ENCODE data around the gene UAP1L1. TPM values are rescaled to one million over a fixed set of nuclear protein-coding genes. Genes with fewer than 3 reads are reported as not detected.
A peak's percentile ranks its signal among the peaks of the same experiment; 100 is the strongest.

The UAP1L1 gene
- total RNA-seq, 1 experiment from 2014 or later = 6.6 TPM

DNA sequence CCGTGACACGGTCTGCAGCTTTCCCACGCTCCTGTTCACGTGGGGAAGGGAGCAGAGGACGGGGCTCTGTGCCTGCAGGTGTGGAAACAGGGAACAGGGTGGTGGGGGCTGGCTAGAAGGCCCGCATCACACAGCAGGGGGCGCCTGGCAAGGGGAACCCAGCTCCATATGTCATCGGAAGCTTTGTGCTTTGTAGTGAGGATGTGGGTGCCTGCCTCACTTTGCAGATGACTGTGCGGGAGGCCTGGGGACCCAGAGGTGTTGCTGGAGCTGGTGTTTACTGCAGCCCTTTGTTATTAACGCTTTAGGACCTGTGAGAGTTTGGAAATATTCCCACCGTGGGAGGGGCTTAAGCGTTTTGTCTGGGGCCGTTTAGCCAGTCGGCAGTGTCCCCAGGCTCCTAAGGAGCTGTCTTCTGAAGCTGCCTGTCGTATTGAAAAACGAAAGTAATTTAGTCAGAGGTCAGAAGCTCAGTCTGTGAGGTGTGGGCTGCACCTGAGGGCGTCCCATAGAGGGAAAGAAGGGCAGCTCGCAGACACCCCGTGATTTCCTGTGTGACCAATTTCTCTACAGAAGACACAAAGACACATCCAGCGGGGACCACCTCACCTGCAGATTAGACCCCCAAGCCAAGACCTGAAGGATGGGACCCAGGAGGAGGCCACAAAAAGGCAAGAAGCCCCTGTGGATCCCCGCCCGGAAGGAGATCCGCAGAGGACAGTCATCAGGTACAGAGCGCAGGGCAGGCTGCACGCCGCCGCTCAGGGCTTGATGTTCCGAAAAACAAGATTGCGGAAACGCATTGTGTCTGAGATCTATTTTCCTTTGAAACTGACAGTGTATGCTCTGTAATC, 18.6 kb downstream of the UAP1L1 start:
- Mint-ChIP-seq H3K27ac (peak overlapping the region in 2 of 3 experiments; percentile 40 to 47; a peak in 2 of 7 replicates), H3K36me3 (ENCODE audit: insufficient read depth in 1 of 3, low read depth in 3 of 3) (peaks cover 14 to 41% (median 27%) of the 10 kb centered on the region in 3 experiments), H3K9me3 (no peaks in the 10 kb centered on the region), H3K4me1 (no peaks in the 10 kb centered on the region), H3K27me3 (ENCODE audit: low read depth) (no peaks in the 10 kb centered on the region), H3K4me3 (no peak overlapping the region)
- no peak overlapping the region for H3K4me2 ChIP-seq (ENCODE audit: insufficient read depth, insufficient read length, low read length)
- no peak for TF ChIP-seq CTCF (conservative IDR thresholded peaks at IDR 0.05)
- no peak overlapping the region for H2AK5ac ChIP-seq (ENCODE audit: insufficient read length, low read length)
- no peak overlapping the region for H3K27ac ChIP-seq (ENCODE audit: insufficient read length, low read depth, low read length)
- no peaks in the 10 kb centered on the region for H3K79me2 ChIP-seq (ENCODE audit: insufficient read depth, low read length)
- no peaks in the 10 kb centered on the region for H3K27me3 ChIP-seq (ENCODE audit: insufficient read depth, low read length)
- no peak overlapping the region for H2BK5ac ChIP-seq (ENCODE audit: insufficient read length, low read length)
- H4K5ac ChIP-seq (ENCODE audit: insufficient read length, low read depth, low read length) = no peak overlapping the region
- no peak overlapping the region for H2BK15ac ChIP-seq (ENCODE audit: low read depth, low read length)
- H3K79me1 ChIP-seq (ENCODE audit: insufficient read depth, low read depth, low read length, poor library complexity, severe bottlenecking) = no peaks in the 10 kb centered on the region
- H3K9me3 ChIP-seq (ENCODE audit: control insufficient read depth, low read depth, low read length) = no peaks in the 10 kb centered on the region
- no peak overlapping the region for H2BK120ac ChIP-seq (ENCODE audit: low read depth, low read length, poor library complexity, severe bottlenecking)
- WGBS (ENCODE audit: extremely low coverage, insufficient read length, low lambda C conversion rate) = no CpG with 5 or more reads among the region's 30 CpGs
- no peak overlapping the region for H3K9ac ChIP-seq (ENCODE audit: extremely low read depth, insufficient read length, low read length)
- H3K18ac ChIP-seq (ENCODE audit: insufficient read length, low read depth, low read length) = no peak overlapping the region
- no peak for DNase-seq
- H3K4ac ChIP-seq (ENCODE audit: low read depth, low read length) = no peak overlapping the region
- no peak overlapping the region; the same call in 1 of the 2 replicates for H3K14ac ChIP-seq (ENCODE audit: insufficient read depth, low read length)
- no peak overlapping the region for H4K8ac ChIP-seq (replicated peaks; ENCODE audit: insufficient read length, low read depth, low read length)
- no peak overlapping the region for H2BK20ac ChIP-seq (ENCODE audit: low read depth, low read length, poor library complexity, severe bottlenecking)
- no peak overlapping the region for H3K56ac ChIP-seq (ENCODE audit: insufficient read length, low read depth, low read length)
- H4K91ac ChIP-seq (ENCODE audit: insufficient read length, low read depth, low read length) = no peak overlapping the region
- H2AFZ ChIP-seq (ENCODE audit: low read length) = no peak overlapping the region
- H3K23me2 ChIP-seq (ENCODE audit: insufficient read length, low read depth, low read length, poor library complexity, severe bottlenecking) = no peaks in the 10 kb centered on the region
- H3K4me1 ChIP-seq (ENCODE audit: insufficient read depth, low read length) = no peaks in the 10 kb centered on the region
- no peak overlapping the region for H3K23ac ChIP-seq (ENCODE audit: insufficient read length, low read depth, low read length)
- H4K20me1 ChIP-seq (ENCODE audit: control insufficient read depth, insufficient read depth, insufficient read length) = no peaks in the 10 kb centered on the region
- no peak overlapping the region for H2BK12ac ChIP-seq (ENCODE audit: insufficient read length, low read depth, low read length)
- H3T11ph ChIP-seq (ENCODE audit: low read length) = no peak overlapping the region

Measured in H9 (cell line).